Testis (tissue), 5 donors: ENCODE measurements around the gene NAT16. TPM values are rescaled to one million over a fixed set of nuclear protein-coding genes. Genes with fewer than 3 reads are reported as not detected.

Experiments
- DNase-seq: peaks from one replicate; pipeline ENCODE4 v3.0.0-alpha.2; 2019
- H3K27ac ChIP-seq, 2 donors: fragments of 200-600 bp; sonication (generic); one replicate each; pipeline ENCODE4 v1.5.1; 2019
- H3K27me3 ChIP-seq: fragments of 200-600 bp; sonication (generic); one replicate; pipeline ENCODE4 v1.5.1; 2019
- H3K36me3 ChIP-seq: fragments of 200-600 bp; sonication (generic); one replicate; pipeline ENCODE4 v1.5.1; 2017; ENCODE audit warnings: low read depth; ENCODE audit errors: missing control alignments
- H3K4me1 ChIP-seq: fragments of 200-600 bp; sonication (generic); one replicate; pipeline ENCODE4 v1.5.1; 2019
- H3K4me3 ChIP-seq, 2 donors: fragments of 200-600 bp; sonication (generic); one replicate each; pipeline ENCODE4 v1.5.1; 2017 to 2019
- H3K9me3 ChIP-seq: fragments of 200-600 bp; sonication (generic); one replicate; pipeline ENCODE4 v1.5.1; 2017
- CTCF ChIP-seq, 3 experiments: fragments of 450-650 bp in 2 of 3; fragments of 200-600 bp in 1 of 3; sonication (generic) in 1 of 3; IDR thresholded peaks; one replicate each; pipeline ENCODE4 v1.5.1; 2016 to 2019; ENCODE audit warnings: antibody characterized with exemption in 3 of 3, mild to moderate bottlenecking in 2 of 3, moderate library complexity in 1 of 3
- POLR2A ChIP-seq: fragments of 450-650 bp; IDR thresholded peaks from one replicate; pipeline ENCODE4 v1.6.1; 2017; ENCODE audit warnings: antibody characterized with exemption, mild to moderate bottlenecking, moderate library complexity
- WGBS, 2 donors: methylation state at CpG; one replicate each; pipeline ENCODE4 v1.1.5; 2018; 5-methylcytosine and 5-hydroxymethylcytosine counted together
- intact Hi-C: fragments of 100-400 bp; cut with DNase I; formaldehyde crosslinking; loops from one replicate; pipeline ENCODE4 v1.15.1; 2023; ENCODE audit warnings: low total_unique reads
- long read RNA-seq, 2 donors: transcript quantifications; one replicate each; lab custom pipeline, GENCODE V29; 2026
- polyA plus RNA-seq: library from polyadenylated mRNA; stranded (reverse); fragments of 350-450 nt; fragmentation: Illumina TruSeq; extraction: RNeasy Lipid Tissue Mini Kit (QIAGEN cat#74804); gene quantifications from one replicate; pipeline ENCODE4 v1.2.3, GENCODE V29; 2014; ENCODE audit warnings: low read depth, low replicate concordance; ENCODE audit not compliant: insufficient read depth
- total RNA-seq, 2 donors: library from RNA; depleted of rRNA; stranded (reverse); fragments of >200 nt; gene quantifications; one replicate each; pipeline ENCODE4 v1.2.3, GENCODE V29; 2016

NAT16 gene
- total RNA-seq (under 1 TPM; 0.31 to 0.50 TPM), polyA plus RNA-seq (0.26 TPM)
- long read RNA-seq, donor 1 = 0 reads
- long read RNA-seq, donor 2 = 0 reads

- no peak for TF ChIP-seq CTCF (IDR thresholded peaks at IDR 0.05)
- no peak for TF ChIP-seq POLR2A
- Histone ChIP-seq H3K4me3 (peak within 1 kb of the TSS in 1 of 2 donors; percentile 17), H3K27me3 (no peaks in the 10 kb centered on the region), H3K36me3 (no peaks in the 10 kb centered on the region), H3K4me1 (peaks cover 8% of the 10 kb centered on the region), H3K27ac (no peak within 1 kb of the TSS), H3K9me3 (no peaks in the 10 kb centered on the region)
- intact Hi-C loops = no loop called here
- no peak for DNase-seq
- WGBS, 2 donors = 4 to 7% methylated on average over 4 to 56 of the region's 56 CpGs
Observed at GRCh38 chr7:101180130-101180755, at the start of gene NAT16. NAT16 (minus strand) TSS chr7:101180293; CDS start chr7:101174807, 5,486 bp downstream.

GRCh38 chr7:101226721-101227120, 46.6 kb upstream of the NAT16 start:
- no peaks in the 10 kb centered on the region for H3K9me3 ChIP-seq
- H3K4me3 ChIP-seq = no peak overlapping the region
- H3K36me3 ChIP-seq = no peaks in the 10 kb centered on the region
- 59 to 60% methylated on average over 9 of the region's 9 CpGs for WGBS, 2 donors
- H3K27ac ChIP-seq = peak overlapping the region in 1 of 2 donors; percentile 71
- no peaks in the 10 kb centered on the region for H3K27me3 ChIP-seq
- no peaks in the 10 kb centered on the region for H3K4me1 ChIP-seq
- TF ChIP-seq POLR2A (no peak), CTCF (IDR thresholded peaks at IDR 0.05) (no peak)
- intact Hi-C loops = no loop called here
- peak; percentile 34 for DNase-seq

GRCh38 chr7:101225650-101226049, 45.6 kb upstream of the NAT16 start:
- Histone ChIP-seq H3K36me3 (no peaks in the 10 kb centered on the region), H3K9me3 (no peaks in the 10 kb centered on the region), H3K4me1 (no peaks in the 10 kb centered on the region), H3K27me3 (no peaks in the 10 kb centered on the region), H3K27ac (no peak overlapping the region), H3K4me3 (no peak overlapping the region)
- DNase-seq = no peak
- TF ChIP-seq POLR2A = no peak
- TF ChIP-seq CTCF (IDR thresholded peaks at IDR 0.05) = no peak
- intact Hi-C loops = no loop called here
- WGBS, 2 donors = 96% methylated on average over 6 of the region's 6 CpGs

GRCh38 chr7:101223528-101223927, 43.4 kb upstream of the NAT16 start:
- no peak overlapping the region for H3K4me3 ChIP-seq
- H3K9me3 ChIP-seq = no peaks in the 10 kb centered on the region
- TF ChIP-seq POLR2A = no peak
- no peak for TF ChIP-seq CTCF (IDR thresholded peaks at IDR 0.05)
- intact Hi-C loops = no loop called here
- 95 to 96% methylated on average over 13 to 15 of the region's 15 CpGs for WGBS, 2 donors
- no peaks in the 10 kb centered on the region for H3K27me3 ChIP-seq
- peaks cover 8% of the 10 kb centered on the region for H3K4me1 ChIP-seq
- H3K27ac ChIP-seq = no peak overlapping the region
- DNase-seq = no peak
- H3K36me3 ChIP-seq = no peaks in the 10 kb centered on the region
